HG02642 (cell line): ENCODE results near the gene SNCA.

ENCODE experiments used
- ATAC-seq: cut with Tn5 transposase; IDR thresholded peaks from one replicate; pipeline ENCODE4 v1.9.1; 2021; ENCODE audit warnings: mild to moderate bottlenecking; ENCODE audit not compliant: unreplicated experiment, poor library complexity

Gene SNCA

DNA sequence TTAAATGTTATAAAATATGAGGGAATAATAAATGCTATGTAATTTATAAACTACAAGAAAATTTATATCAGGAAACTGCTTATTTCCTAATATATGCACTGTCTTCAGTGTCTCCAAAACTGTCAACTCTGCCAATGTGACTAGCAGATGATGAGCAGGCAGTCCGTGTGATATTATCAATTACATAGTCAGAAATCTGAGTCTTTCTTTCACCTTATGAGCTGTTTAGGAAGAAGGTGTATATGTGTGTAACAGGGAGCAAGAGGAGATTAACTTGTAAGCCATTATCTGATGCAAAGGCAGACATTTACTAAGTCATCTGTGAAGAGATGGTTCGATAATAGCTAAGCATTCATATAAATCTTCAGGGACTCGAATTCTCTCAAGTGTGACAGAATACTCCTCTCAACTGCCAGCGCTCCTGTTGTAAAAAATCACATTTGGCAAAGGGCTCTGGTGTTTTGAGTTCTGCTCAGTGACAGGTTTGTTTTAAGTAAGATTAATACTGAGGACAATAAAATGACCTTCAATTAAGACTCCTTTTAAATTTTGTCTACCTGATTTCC is 79.7 kb downstream of the SNCA start:
- ATAC-seq, result no peak

DNA sequence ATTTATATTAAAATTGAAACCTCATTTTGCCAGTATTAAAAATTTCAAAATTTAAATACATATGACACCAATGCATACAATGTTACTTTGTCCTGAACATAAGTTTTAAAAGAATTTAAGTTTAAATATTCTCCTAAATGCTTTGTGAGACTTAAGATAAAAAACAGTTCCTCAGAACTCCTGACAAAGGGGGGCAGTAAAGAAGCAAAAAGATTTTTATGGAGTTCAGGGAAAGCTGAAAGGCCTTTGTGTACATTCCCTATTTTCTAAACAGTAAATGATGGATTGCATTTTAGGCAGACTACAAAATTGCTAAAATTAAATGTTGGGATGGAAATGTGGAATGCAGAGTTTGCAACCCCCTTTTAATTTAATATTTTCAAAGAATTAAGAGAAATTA is 81.7 kb downstream of the SNCA start:
- ATAC-seq, result no peak

DNA sequence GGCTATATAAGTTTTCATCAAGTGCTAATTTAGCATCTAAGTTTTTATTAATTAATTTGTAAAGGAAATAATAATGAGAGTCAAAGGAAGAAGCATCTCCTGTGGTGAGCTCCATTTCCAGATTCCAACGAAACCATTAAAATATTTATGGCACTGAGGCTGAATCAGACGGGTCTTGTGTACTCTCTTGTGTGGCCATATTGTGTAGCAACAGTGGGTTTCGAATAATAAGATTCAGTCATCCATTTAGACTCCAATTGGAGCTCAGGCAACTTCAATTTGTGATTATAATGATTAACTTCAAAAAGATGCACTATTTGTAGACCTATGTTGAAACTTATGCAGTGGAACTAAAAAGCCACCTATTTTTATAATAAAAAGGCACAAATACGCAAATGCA is 82.4 kb downstream of the SNCA start:
- no peak for ATAC-seq

DNA sequence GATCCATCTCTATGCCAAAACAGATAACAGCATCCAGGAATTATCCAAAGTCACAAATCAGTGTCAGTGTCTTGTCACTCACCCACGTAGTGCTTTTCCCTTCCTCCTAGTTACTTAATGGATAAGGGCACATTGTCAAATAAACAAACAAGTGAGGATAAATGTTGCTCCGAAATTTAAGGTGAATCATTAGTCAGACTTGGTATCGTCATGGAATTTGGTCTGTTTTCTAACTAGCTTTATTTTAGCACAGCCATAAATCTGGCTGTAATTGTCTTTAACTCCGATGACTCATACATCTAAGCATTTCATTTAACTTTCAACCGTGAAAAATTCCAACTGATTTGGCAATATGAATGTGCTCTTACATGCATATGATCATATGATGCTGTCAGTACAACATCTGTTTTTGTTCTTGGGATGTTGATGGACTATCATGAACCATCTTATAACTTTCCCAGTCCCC is 83.3 kb downstream of the SNCA start:
- no peak for ATAC-seq

DNA sequence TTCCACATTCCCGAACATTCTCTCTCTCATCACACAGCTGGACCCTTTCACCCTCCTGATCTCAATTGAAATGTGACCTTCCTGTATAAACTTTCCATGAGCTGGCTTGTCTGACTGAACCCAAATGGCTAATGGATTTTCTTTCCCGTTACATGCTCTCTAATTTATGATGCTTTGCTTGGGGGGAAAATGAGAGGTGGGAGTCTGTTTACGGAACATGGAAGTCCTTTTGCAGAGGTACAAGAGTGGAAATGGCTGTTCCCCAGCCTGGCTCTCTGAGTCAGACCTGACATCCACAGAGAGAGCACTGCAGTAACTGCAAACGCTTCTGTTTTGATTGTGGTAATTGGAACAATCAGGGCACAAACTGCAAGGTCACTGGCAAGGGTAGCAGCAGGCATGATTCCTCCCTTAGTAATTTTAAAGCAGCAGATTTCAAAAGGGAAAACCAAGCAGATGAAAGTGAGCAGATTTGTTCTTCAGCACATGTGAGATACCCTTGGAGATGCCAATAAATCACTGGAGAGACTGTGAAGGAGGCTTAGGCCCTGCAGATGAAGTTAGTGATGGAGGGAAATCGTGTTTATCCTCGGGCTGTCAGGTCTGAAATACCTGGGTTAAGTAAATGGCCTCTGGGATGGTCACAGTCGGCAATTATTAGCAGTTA is 83.9 kb downstream of the SNCA start:
- no peak for ATAC-seq

DNA sequence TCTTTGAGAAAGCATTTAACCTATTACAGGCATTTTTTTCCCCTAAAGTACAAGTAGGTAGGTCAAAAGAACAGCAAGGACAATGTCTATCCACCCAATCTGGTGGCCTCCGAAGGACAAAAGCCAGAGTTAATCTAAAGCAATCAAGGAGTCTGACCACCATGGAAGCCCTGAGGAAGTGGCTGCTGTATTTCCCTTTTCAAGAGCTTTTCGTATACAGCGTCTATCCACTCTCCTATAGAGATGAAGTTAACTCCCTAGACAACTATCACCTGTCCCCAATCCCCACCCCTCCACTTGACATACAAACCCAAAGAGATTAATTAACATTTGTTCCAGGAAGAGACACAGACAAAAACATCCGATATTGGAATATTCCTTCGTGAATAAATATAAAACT is 85.5 kb downstream of the SNCA start:
- ATAC-seq, result no peak

DNA sequence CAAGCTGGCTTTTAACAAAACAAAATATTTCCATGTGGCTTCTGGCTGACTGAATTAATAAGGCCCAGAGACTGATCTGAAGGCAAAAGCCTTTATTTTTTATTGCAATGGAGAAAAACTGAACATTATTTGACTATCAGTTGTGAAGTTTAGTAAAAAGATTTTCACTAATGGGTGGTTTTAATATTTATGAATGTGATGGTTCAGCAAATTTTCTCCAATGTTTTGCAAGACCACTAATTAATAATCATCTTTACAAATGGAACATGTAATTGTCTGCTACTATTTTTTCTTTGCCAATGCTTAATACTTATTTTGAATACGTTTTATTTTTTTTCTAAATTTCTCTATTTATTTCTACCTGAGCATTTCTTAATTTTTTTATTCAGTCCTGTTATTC is 90.6 kb downstream of the SNCA start:
- ATAC-seq, result no peak

DNA sequence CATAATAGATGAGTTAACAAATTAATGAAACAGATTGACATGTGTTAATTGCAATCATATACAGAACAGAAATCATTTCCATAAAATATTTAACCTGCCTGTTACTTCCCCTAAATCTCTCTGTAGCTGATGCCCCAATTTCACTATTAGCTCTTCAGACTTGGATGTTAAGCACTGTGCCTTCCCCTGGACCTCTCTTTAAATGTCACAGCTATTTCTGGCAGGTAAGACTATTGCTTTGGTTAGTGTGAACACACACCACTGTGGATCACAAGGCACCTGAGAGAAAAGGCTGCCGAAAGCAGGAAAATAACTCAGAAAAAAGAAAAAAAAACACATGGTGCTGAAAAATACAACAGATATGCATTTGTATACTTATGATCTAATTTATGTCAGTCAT is 91.3 kb downstream of the SNCA start:
- ATAC-seq, result no peak

DNA sequence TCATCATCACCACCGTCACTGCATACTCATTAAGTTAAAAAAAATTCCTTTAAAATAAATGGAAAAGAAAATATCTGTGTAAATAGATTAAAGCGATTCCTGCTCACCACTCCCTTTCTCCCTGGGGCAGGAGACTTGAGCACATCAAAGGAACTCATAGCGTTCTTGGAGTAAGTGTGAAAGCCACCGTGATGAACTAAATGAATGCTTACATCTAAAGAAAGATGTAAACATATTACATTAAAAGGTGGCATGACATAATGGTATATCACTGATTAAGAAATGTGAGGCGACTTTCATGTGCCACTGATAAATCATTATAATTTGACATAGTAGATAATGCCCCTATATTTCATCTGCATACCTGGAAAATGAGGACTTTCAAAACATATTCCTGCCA is 92.0 kb downstream of the SNCA start:
- no peak for ATAC-seq

DNA sequence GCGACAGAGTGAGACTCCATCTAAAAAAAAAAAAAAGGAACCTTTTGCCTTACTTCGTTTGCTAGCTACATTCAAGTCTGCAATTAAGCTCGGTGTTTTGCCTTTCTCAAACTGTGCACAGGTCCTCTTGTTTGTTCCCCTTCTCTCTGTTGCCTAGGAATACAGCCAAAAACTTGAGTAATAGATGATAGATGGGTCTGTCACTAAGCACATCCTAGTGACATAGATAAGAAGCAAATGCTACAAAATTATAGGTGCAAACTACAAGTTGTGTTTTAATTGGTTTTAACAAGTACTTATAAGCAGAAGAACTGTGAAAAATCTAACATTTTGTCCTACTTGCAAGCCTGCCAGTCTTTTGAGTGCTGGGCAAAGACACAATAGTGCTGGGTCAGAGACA is 95.2 kb downstream of the SNCA start:
- no peak for ATAC-seq

DNA sequence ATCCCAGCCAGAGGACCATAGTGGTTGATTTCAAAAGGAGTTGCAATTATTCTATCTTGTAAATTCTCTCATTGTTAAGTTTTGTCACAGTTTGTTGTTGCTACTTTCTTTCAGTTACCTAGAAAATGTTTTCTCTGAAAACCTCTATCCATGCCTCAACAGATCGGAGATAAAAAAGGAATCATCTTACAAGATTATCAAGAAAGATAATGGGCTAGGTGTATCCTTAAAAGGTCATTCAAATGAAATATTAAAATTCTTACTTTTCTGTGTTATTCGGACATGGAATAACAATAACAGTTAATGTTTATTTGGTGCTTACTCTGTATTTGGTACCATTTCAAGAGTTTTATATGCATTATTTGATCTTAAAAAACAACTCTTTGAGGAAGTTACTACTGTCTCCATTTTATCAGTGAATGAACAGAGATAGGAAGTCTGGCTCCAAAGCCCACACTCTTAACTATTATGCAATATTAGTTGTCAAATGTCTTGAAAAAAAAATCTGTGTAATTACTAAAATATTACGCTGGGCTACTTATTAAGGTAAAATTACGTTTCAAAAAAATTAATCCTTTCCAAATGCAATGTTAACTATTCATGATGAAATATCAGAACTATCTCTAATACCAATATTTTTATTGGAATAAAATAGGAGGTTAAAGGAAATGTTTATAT is 97.5 kb downstream of the SNCA start:
- ATAC-seq, result no peak

DNA sequence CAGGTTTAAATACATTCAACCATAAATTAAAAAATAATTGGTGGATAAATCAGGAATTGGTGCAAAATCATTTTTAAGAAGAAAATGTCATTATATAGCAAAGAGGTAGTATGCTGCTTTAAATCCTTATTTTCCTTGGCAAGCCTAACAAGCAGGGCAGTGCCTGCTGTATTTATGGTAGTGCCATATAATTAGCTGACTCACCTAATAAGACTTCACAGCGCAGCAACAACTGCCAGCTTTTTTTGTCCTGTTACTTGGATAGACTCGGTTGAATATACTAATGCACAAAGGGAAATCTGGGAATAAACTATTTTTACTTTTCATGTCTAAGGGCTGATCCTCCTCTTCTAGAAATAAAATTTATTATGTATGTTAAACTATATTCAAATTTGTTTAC is 99.1 kb downstream of the SNCA start:
- ATAC-seq, result no peak

DNA sequence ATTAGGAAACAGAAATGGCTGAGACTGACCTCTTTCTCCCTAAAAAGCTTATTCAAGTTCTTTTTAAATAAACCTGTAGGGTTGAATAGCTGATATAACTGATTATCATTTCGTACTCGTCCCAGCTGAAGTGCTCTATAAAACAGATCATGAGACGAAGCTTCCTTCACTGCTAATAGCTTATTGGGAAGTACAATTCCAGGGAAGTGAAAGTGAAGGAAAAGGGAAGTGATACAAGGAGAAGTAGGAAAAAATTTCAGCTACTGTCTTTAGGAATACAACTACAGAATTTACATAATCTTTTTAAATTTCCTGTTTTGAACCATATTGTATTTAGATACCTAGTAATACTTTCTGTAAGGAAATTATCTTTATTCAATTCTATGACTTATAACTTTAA is 103.0 kb downstream of the SNCA start:
- no peak for ATAC-seq

DNA sequence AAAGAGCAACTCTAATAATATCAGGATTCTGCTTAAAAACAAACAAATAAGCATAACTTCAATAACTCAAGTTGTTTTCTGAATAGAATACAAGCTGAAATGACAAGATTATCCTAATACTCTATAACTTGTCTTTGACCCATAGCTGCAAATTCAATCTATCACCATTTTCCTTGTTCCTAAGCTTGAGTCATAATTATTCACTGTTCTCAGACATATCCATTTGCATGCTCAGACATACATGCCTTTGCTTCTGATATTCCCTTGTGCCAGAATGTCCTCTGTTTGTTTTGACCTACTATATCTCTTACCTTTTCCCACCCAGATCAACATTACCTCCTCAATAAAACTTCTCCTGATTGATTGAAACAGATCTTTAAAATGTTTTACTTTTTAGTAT is 109.7 kb downstream of the SNCA start:
- ATAC-seq, result no peak

DNA sequence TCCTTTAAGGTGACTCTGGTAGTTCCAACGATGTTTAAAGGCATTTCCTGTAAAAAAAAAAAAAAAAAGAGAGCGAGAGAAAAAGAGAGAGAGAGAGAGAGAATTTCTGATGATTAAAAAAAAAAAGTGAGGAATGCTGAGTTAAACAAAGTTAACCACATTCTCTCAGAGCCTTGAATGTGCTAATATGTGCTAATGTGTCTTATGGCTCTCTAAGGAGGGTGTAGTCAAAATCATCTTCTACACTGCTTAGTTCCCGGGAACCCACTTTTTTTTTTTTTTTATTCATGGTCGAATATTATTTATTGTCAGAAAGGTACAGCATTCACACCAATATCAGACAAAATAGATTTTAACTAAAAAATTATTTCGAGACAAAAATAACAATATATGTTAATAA is 111.7 kb downstream of the SNCA start:
- ATAC-seq, result no peak

DNA sequence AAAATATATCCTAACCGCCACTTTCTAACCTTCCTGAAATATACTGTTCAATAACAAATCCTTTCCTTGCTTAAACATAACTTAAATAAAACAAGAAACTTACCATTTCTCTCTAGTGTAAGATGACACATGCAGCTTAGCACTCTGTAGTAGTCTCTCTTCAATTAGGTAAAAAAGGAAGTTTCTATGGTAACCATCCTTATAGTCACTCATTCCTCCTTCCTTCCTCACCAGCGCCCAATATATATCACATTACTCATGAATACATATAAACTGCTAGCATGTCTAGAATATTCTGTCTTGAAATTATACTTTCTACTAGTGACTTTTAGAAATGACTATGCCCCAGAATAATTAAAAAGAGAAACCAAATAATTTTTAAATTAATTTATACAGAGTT is 112.2 kb downstream of the SNCA start:
- no peak for ATAC-seq

DNA sequence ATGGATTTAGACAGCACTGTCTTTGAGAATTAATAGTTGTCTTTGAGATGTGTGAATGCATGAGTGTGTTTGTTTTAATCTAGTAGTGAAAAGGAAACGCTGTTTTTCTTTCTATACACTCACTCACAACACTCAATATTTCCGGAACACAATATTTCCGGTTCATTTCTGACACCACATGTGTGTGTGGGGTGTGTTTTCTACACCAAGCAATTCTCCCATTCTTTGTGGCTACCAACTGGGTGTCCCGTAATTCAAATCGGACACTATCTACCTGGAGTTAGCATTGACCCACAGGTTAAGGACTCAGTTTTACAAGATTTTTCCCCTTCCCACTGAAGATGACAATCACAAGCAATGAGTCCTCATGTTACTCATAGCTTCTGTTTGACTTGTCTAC is 113.9 kb downstream of the SNCA start:
- ATAC-seq, result no peak

DNA sequence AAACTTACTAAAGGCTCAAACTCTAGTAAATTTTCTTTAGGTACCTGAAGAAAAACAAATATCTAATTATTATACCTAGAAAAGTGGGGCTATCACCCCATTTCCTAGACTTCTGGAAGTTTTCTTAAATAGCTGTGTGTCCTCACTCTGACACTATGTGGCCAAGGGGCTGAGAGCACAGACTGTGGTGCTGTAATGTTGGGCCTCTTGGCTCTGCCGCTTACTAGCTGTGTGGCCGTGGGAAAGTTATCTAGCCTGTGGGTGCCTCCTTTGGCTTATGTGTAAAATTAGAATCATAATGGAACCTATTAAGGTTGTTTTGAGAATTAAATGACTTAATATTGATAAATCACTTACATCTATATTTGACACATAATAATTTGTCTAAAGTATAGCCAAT is 114.4 kb downstream of the SNCA start:
- ATAC-seq, result no peak

DNA sequence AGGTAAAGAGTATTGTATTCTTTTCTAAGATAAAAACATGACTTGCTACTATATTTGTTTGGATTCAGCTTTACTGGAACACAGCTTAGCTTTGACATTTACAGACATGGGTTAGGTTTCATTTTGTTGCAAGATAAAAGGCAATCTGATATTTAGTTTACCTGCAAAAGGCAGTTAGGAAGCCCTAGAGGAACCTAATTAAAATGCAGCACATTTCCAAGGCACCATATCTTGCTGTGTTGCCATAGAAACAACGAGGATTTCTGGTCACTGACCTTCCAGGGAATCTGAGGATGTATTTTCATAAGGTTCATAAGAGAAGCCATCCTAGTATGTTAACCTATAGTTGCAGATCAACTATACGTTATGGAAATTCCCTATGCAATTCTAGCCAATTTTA is 116.0 kb downstream of the SNCA start:
- no peak for ATAC-seq

DNA sequence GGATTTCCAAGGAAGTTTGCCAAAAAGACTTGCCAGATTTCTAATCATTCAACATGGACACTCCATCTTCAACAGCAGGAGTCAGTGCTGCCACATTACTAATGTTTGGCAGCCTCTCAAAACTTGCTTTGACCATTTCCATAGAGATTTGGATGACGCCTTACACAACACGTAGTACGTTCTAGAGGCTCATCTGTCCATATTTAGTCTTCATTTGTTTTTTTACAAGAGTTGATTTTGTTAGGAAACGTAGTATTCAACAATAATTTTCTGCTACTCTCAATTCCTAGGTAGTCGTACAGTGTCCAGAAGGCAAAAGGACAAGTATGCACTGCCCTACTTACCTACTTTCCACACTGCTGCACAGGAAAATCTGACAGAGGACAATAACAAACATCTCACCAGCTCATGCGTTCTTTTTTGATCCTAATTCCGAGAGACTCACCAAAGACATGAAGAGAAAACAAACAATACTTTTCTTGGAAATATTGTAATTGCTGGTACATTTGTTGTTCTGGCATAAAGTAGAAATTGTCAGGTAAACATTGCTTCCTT is 117.3 kb downstream of the SNCA start:
- no peak for ATAC-seq

DNA sequence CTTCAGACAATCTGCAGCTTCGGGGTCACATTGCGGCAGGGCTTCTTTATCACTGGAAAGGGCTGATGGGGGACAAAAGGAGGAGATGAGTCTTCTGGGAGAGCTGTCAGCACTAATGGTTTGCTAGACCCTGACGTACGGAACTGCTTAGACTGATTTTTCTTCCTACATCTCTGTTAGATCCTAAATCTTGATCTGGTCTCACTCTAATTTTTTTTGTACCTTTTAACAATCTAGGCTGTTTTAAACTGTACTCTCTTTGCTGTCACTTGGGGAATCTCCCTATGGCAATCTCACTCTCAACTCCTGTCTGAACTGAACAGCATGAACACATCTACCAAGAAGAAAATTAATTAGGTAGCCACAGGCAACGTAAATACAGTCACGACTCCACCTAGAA is 120.1 kb downstream of the SNCA start:
- ATAC-seq, result no peak

DNA sequence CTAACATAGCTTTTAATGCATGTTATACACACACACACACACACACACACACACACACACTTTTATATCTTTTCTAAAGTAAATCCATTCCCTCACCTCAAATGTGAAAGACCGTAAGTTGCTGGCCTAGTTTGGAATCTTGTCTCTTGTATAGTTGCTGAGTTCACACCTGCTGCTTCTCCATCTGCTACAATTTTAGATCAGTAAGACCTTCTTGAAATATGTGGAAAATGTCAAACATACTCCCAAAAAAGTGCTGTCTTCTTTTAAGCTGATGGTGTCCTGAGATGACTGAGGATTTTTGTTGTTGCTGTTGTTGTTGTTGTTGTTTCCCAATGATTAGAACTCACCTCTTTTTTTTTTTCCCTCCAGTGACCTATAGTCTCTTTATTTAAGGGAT is 121.3 kb downstream of the SNCA start:
- ATAC-seq, result no peak
